SK-N-MC (cell line): ENCODE results near the gene FAM3C.

Source experiments
- EZH2 ChIP-seq: fragments of 200-600 bp; sonication (generic); IDR thresholded peaks from one replicate; pipeline ENCODE4 v1.6.1; 2017; ENCODE audit warnings: antibody characterized with exemption
- FOXP2 ChIP-seq: optimal IDR thresholded peaks from 2 replicates; pipeline ENCODE3; 2011; ENCODE audit warnings: mild to moderate bottlenecking, moderate library complexity; ENCODE audit not compliant: insufficient read depth; ENCODE audit errors: extremely low read length, control extremely low read depth
- POLR2AphosphoS5 ChIP-seq: IDR thresholded peaks from 2 replicates; pipeline ENCODE4 v1.6.1; 2012; ENCODE audit warnings: mild to moderate bottlenecking, low read depth, low read length, borderline replicate concordance

DNA sequence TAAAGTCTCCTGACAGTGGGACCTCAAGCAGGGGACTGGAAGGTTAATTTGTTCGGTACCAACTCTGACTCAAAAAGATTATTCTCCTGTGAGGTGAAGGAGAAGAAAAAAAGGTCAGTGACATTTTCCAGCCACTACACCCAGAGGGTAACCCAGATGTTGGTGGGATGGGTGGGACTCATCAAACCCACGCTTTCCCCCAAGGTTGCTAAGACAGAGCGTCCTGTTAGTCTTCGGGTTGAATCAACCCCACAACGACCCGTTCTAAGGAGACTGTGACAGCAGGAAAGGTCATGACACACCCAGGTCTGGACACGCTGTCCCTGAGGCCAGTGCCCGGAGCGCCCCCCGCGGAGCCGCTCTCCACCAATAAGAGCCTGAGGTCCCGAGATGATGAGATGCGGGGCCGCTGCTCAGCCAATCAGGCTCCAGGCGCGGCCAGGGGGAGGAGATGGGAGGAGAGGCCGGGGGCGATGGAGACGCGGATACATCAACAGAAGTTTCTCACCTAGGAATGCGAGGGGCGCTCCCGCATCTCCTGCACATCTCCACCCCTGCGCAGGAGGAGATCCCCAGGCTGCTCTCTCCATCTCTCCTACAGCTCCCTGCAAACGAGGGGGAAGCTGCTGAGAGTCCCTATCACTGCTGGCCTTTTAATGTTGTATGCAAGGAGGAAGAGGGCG, 67.5 kb downstream of the FAM3C start, which contains the start of gene WNT16:
- TF ChIP-seq EZH2 (no peak), POLR2AphosphoS5 (no peak), FOXP2 (no peak)
